GM19193 (cell line): ENCODE measurements around the gene HAPLN1.

Experiments
- POLR2A ChIP-seq: IDR thresholded peaks from 4 replicates; pipeline ENCODE4 v1.6.1; 2011; ENCODE audit not compliant: insufficient read depth, insufficient read length; ENCODE audit errors: extremely low read depth

HAPLN1 gene

GRCh38 chr5:83723031-83723430, 2.4 kb upstream of the HAPLN1 start:
- TF ChIP-seq POLR2A, result no peak

DNA sequence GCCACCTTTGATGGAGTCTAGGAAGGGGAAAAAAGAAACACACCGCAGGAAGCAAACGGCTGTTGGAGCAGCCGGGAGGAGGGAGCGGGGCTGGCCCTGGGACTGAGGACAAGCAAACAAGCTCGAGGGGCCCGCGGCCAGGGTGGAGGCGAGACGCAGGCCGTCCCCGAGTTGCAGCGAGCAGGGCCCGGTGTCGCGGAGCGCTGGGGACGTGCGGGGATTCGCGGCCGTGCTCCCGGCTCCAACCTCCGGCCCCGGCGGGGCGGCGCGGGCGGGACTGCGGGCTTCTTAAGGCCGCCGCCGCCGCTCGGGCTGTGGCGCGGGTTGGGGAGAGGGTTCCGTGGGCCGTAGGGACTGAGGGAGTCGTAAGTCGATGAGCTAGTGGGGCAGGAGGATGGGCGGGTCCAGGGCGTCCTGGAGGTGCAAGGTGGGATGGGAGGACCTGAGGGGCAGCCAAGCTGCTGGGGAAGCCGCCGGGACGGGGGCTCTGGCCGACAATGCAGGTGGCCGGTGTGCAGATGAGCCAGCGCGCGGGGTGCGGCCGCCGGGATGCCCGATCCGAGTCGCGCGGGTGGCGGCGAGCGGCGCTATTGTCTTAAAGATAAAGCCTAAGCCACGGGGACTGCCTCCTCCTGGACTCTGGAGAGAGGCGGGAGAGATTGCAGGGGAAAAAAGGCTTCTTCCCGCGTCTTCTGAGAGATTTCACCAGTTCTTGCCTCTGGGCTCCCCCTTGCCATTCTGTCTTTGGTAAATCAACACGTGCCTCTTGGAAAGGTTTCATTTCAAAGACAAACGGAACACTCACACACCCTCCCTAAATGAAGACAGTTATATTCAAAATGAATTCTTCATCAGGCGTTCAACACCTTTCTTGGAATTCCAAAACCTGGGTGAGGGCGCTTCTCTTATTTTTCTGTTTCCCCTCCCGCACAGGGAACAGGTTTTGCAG, 1.6 kb upstream of the HAPLN1 start:
- TF ChIP-seq POLR2A, result no peak

DNA sequence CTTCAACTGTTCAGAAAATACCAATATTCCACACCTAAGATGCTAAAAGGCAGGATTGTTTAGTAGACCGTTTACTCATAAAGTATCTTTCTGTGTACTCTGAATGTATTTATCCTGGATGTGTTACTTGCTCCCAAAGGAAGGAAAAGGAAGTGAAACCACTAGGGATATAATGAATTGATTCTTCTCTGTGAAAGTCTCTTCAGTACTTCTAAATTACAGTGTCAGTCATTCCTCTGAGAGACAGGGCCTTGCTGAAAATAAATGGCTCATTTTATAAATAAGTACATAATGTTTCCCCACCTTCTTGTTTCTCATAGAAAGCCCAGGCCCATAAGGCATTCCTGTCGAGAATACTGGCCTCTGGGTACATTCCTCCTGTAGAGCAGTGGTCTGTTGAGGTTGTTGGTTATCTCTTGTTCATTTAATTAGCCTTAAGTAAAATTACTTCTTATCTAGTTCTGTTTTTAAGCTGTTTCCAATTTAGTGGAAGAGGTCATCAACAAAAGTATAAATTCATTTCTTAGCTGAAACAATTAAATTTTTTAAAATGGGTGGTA, 1.6 kb downstream of the HAPLN1 start:
- TF ChIP-seq POLR2A, result no peak

- TF ChIP-seq POLR2A, result no peak
These were observed 2.3 kb downstream of the HAPLN1 start for GRCh38 chr5:83718195-83718825.

- no peak for TF ChIP-seq POLR2A
These were observed 5.2 kb downstream of the HAPLN1 start for GRCh38 chr5:83715236-83716065.

DNA sequence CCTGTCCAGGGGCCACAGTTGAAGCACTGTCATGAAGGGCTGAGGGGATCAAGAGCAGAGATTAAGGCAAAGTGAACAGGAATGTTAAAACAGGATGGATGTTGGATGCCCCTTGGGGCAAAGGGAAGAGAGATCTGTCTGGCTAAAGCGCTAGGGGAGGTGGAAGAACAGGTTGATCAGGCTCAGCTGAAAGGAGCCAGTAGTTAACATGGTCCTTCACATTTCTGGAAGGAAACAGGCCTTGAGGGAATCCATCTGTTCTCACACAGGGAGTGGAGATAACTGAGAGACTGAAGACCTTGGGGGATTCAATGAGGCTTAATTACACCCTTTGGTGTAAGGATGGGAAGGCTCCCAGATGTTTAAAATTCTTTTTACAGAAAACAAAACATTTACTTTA, 5.8 kb downstream of the HAPLN1 start:
- TF ChIP-seq POLR2A, result no peak

GRCh38 chr5:83711982-83712601, 8.6 kb downstream of the HAPLN1 start:
- TF ChIP-seq POLR2A, result no peak

DNA sequence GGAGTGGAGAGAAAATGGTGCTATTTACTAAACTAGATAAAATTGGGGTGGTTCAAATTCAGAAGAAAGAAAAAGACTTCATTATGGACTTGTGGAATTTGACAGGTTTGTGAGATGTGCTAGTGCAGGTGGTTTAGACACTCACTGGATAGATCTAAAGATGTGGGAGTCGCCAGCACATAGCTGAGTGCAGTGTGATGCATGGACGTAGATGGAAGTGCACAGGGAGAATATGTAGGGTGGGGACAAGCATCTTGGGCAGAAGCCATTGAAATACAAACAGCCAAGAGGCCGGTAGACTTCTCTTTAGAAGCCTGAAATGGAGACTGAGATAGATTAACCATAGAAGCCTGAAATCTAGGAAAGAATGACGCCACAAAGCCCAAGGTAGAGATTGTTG, 10.7 kb downstream of the HAPLN1 start:
- TF ChIP-seq POLR2A, result no peak

GRCh38 chr5:83708170-83708569, 12.5 kb downstream of the HAPLN1 start:
- no peak for TF ChIP-seq POLR2A

- no peak for TF ChIP-seq POLR2A
These were observed 17.6 kb downstream of the HAPLN1 start for GRCh38 chr5:83703059-83703458.

GRCh38 chr5:83701886-83702285, 18.8 kb downstream of the HAPLN1 start:
- TF ChIP-seq POLR2A, result no peak

- no peak for TF ChIP-seq POLR2A
These were observed 30.8 kb downstream of the HAPLN1 start for GRCh38 chr5:83689881-83690280.

- TF ChIP-seq POLR2A, result no peak
These were observed 32.4 kb downstream of the HAPLN1 start for GRCh38 chr5:83688281-83688680.

- TF ChIP-seq POLR2A, result no peak
These were observed 33.5 kb downstream of the HAPLN1 start for GRCh38 chr5:83687124-83687619.
